Cardiac fibroblast (primary cell): ENCODE data around the gene ENTPD6.

ENCODE experiments used
- DNase-seq, 2 donors: peaks; one replicate each; pipeline versions ENCODE4 v3.0.0 to v3.0.0-alpha.2; 2010; ENCODE audit warnings: low read depth in 2 of 2
- H3K4me3 ChIP-seq, 2 donors: replicated peaks in 1 of 2; 1 replicate in 1 of 2; 2 replicates in 1 of 2; pipeline ENCODE4 v1.5.1; 2011; ENCODE audit warnings: low read depth in 2 of 2, low read length in 2 of 2, mild to moderate bottlenecking in 2 of 2, moderate library complexity in 1 of 2
- TF ChIP-seq, protein P1 (sequence below): IDR thresholded peaks from one replicate; pipeline ENCODE4 v1.5.1; 2011; ENCODE audit warnings: low read depth, mild to moderate bottlenecking, low read length, inconsistent platforms

ENTPD6 gene

DNA sequence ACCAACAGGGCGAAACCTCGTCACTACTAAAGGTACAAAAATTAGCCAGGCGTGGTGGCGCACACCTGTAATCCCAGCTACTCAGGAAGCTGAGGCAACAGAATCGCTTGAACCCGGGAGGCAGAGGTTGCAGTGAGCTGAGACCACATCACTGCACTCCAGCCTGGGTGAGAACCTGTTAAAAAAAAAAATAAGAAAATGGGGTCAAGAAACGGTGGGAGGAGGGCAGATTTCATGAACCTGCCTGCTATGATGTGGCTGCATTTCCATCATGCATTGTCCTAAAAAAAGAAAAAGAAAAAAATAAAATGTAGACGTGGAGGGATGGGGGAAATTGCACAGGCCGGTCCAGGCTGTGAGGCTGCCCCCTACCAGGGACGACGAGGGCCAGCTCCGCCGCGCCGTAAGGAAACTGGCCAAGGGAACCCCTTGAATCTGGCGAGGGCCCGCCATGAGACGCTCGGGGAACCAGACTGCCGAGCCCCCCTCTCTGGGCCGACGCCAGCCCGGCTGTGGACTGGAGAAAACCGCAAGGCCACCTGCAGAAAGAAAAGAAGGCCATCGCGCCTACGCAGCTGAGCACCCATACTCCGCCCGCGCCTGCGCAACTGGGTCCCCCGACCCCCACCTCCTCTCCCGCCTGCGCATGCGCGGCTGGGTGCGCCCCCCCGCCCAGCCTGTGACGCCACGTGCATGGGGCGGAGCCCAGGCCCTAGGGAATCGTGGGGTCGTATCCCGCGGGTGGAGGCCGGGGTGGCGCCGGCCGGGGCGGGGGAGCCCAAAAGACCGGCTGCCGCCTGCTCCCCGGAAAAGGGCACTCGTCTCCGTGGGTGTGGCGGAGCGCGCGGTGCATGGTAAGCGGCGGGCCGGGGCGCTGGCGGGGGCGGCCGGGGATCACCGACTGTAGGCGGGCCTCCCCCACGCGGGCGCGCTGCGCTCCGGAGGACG is at the start of gene ENTPD6:
Gene ENTPD6 (plus strand): TSS at position 699 of the 948 bp plus-strand sequence. CDS start 10,825 bp downstream, outside the sequence.
- TF ChIP-seq, protein P1, sequence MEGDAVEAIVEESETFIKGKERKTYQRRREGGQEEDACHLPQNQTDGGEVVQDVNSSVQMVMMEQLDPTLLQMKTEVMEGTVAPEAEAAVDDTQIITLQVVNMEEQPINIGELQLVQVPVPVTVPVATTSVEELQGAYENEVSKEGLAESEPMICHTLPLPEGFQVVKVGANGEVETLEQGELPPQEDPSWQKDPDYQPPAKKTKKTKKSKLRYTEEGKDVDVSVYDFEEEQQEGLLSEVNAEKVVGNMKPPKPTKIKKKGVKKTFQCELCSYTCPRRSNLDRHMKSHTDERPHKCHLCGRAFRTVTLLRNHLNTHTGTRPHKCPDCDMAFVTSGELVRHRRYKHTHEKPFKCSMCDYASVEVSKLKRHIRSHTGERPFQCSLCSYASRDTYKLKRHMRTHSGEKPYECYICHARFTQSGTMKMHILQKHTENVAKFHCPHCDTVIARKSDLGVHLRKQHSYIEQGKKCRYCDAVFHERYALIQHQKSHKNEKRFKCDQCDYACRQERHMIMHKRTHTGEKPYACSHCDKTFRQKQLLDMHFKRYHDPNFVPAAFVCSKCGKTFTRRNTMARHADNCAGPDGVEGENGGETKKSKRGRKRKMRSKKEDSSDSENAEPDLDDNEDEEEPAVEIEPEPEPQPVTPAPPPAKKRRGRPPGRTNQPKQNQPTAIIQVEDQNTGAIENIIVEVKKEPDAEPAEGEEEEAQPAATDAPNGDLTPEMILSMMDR, result peak; percentile 28
- peak within 1 kb of the TSS; percentile 85 to 91 for H3K4me3 ChIP-seq
- peak; percentile 87 to 90 for DNase-seq

DNA sequence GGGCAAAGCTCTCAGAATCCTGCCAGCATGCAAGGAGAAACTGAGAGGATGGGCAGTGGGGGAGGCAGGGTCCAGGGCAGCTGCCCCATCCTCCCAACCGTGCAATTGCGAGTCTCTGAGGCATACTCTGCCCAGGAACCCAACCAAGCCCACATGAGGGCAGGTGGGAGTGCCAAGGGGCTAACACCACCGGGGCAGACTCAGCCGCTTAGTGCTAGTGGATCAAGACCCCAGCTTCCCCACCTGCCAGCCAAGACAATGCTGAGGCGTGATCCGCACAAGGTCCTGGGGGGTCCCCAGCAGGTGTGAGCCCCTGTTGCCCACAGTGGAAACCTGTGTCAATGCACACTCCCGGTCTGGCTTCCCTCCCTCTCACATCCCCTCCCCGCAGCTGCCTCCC is 48.5 kb upstream of the ENTPD6 start:
- TF ChIP-seq, protein P1, result no peak
- no peak for DNase-seq
- H3K4me3 ChIP-seq, result no peak overlapping the region

DNA sequence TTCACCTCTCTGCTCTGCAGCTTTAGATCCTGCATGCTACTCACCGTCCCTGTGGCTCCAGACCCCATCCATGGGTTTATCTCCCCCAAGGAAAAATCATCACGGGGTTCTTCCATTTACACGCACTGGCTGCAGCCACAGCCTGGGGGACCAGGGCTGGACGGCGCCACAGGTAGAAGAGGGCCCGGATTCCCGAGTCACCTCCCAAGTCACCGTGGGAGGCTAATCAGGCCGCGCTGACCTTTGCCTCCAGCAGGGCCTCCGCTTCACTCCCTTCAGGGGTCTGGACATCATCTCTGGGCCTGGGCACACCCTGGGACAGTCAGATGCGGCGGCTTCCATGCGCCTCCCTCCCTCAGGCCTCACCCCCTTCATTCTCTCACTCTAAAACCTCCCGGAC is 47.8 kb upstream of the ENTPD6 start:
- no peak for DNase-seq
- TF ChIP-seq, protein P1, result no peak
- H3K4me3 ChIP-seq, result no peak overlapping the region

DNA sequence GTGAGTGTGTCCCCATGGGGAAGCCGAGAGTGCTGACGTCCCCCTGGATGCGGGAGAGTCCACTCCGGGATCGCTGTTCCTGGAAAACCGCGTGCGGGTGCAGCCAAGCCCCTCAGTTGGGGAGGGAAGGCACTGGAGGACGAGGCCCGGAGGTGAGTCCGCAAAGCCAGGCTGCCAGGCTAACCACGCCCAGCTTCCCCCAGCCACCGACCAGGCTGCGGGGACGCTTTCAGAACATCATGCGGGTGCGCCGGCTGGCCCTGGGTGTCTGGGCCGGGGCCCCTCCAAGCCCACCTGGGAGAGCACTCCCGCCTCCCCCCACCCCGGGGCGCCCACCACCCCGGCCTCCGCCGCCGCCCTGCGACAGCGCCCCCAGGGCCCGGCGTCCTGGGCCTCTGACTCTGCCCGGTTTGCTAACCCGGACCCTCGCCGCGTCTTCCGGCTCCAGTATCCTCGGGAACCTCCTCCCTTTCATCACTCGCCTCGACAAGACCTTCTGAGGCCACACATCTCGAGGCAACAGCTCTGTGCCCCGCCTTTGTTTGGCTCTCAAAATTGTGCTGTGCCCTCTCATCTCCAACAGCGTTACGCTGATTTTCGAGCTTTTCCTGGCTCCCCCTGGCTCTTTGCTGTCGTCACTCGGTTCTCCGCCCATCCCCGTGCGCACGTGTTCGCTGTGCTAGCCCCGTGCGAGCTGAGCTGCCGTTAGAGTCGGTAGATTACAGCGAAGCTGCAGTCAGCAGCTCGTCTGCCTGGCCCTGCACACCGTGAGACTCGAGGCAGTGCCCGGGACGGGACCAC is 47.1 kb upstream of the ENTPD6 start:
- H3K4me3 ChIP-seq, result peak overlapping the region; percentile 27 to 38
- TF ChIP-seq, protein P1, result no peak
- peak; percentile 40 to 61 for DNase-seq

DNA sequence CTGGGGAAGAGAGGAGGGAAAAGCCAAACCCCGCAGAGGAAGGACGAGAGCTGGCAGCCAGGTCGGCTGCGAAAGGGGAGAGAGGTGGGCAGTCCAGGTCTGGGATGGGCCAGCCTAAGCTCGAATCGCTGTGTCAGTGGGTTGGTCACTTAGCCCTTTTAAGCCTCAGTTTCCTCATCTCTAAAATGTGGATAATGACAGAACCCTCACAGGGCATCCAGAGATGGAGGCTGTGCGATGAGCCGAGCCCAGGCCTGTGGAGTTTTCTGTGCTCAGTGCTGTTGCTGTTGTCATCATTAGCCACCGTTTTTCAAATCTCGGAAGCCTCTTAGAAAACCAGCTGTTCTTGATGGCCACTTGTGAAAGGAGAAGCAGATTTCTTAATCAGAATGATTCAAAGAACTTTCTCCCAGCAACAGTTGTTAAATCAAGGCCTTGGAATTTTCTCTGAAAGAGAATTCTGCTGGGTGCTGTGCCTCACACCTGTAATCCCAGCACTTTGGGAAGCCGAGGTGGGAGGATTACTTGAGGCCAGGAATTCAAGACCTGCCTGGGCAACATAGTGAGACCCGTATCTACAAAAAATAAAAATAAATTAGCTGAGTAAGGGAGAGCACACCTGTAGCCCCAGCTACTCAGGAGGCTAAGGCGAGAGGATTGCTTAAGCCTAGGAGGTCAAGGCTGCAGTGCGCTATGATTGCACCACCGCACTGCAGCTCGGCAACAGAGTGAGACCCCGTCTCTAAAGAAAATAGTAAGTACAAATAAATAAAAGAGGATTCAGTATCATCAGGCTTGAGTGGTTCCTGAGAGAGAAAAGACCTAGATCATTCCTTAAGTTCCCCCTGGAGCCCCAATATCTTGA is 46.3 kb upstream of the ENTPD6 start:
- peak in 1 of 2 donors; percentile 20 for DNase-seq
- H3K4me3 ChIP-seq, result no peak overlapping the region
- TF ChIP-seq, protein P1, result no peak

DNA sequence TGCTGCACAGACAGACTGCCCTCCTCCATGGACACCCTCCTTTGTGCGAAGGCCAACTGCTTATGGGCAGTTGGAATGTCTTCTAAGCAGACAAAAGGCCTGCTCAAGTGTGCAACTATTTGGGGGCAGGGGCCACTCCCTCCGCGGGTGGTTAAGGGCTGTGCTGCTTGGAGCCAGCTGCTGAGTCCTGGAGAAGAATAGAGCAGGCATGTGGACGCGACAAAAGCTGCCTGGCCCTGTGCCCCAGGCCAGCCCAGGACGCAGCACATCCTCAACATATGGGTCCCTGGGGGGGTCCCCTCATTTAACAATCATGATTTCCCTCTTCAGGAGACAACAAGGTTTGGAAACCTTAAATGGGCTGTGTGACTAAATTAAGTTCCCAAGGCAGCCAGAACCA is 45.5 kb upstream of the ENTPD6 start:
- no peak for DNase-seq
- TF ChIP-seq, protein P1, result no peak
- no peak overlapping the region for H3K4me3 ChIP-seq
